HepG2 (cell line): ENCODE data around the gene ARMC10. TPM values are rescaled to one million over a fixed set of nuclear protein-coding genes. Genes with fewer than 3 reads are reported as not detected.
"Not testable (repeated sequence)": the region's sequence is repeated elsewhere in the genome, so short reads cannot be mapped to it uniquely, and the experiment has no call there.

ENCODE experiments used
- AHDC1 ChIP-seq: sonication (generic); formaldehyde crosslinking; IDR thresholded peaks from 2 replicates; pipeline ENCODE4 v1.5.1; 2020; ENCODE audit warnings: mild to moderate bottlenecking, missing genetic modification reagents, borderline replicate concordance
- GABPA ChIP-seq, 2 experiments: IDR thresholded peaks; 2 replicates each; pipeline ENCODE4 v1.6.1; 2011 to 2016; ENCODE audit warnings: low read depth in 2 of 2, low read length in 1 of 2, missing biosample characterization in 1 of 2, missing genetic modification characterization in 1 of 2
- HIVEP1 ChIP-seq: sonication (generic); formaldehyde crosslinking; IDR thresholded peaks from 2 replicates; pipeline ENCODE4 v1.4.0; 2020; ENCODE audit warnings: mild to moderate bottlenecking, missing genetic modification reagents
- IRF9 ChIP-seq: sonication (generic); formaldehyde crosslinking; IDR thresholded peaks from 2 replicates; pipeline ENCODE4 v1.8.0; 2022; ENCODE audit warnings: missing genetic modification reagents, mild to moderate bottlenecking, borderline replicate concordance
- ISL2 ChIP-seq: sonication (generic); formaldehyde crosslinking; IDR thresholded peaks from 2 replicates; pipeline ENCODE4 v1.5.0; 2020; ENCODE audit warnings: missing genetic modification reagents
- KDM2A ChIP-seq: sonication (generic); formaldehyde crosslinking; IDR thresholded peaks from 2 replicates; pipeline ENCODE4 v1.4.0; 2020; ENCODE audit warnings: low read depth, missing genetic modification reagents, borderline replicate concordance
- KDM5B ChIP-seq: sonication (generic); formaldehyde crosslinking; IDR thresholded peaks from 2 replicates; pipeline ENCODE4 v1.4.0; 2020; ENCODE audit warnings: missing genetic modification reagents, mild to moderate bottlenecking, borderline replicate concordance
- KLF16 ChIP-seq, 2 experiments: sonication (generic) in 1 of 2; formaldehyde crosslinking in 1 of 2; IDR thresholded peaks; 2 replicates each; pipeline versions ENCODE4 v1.6.1 to v1.8.0; 2016 to 2023; ENCODE audit warnings: missing genetic modification reagents in 2 of 2, missing compliant biosample characterization in 1 of 2
- REPIN1 ChIP-seq: sonication (generic); formaldehyde crosslinking; IDR thresholded peaks from 2 replicates; pipeline ENCODE4 v1.8.0; 2022; ENCODE audit warnings: missing genetic modification reagents, low read depth, mild to moderate bottlenecking, borderline replicate concordance
- SALL1 ChIP-seq: sonication (generic); formaldehyde crosslinking; IDR thresholded peaks from 2 replicates; pipeline ENCODE4 v1.8.0; 2022; ENCODE audit warnings: mild to moderate bottlenecking, missing genetic modification reagents
- SAP130 ChIP-seq: IDR thresholded peaks from 2 replicates; pipeline ENCODE4 v1.6.1; 2016; ENCODE audit warnings: low read depth
- SOX6 ChIP-seq, 2 experiments: fragments of 450-650 bp in 1 of 2; sonication (generic) in 1 of 2; formaldehyde crosslinking in 1 of 2; IDR thresholded peaks; 2 replicates each; pipeline versions ENCODE4 v1.4.0 to v1.6.1; 2017 to 2020; ENCODE audit warnings: antibody characterized with exemption in 1 of 2, mild to moderate bottlenecking in 1 of 2, missing genetic modification reagents in 1 of 2
- ZBTB7A ChIP-seq: sonication (generic); formaldehyde crosslinking; IDR thresholded peaks from 2 replicates; pipeline ENCODE4 v1.8.0; 2022; ENCODE audit warnings: mild to moderate bottlenecking, missing genetic modification reagents
- ZGPAT ChIP-seq: IDR thresholded peaks from 2 replicates; pipeline ENCODE4 v1.6.1; 2016; ENCODE audit warnings: mild to moderate bottlenecking
- ZNF281 ChIP-seq: sonication (generic); formaldehyde crosslinking; IDR thresholded peaks from 2 replicates; pipeline ENCODE4 v1.4.0; 2020; ENCODE audit warnings: missing genetic modification reagents, borderline replicate concordance
- polyA plus RNA-seq, 8 experiments: library from polyadenylated mRNA; depleted of rRNA in 3 of 8; stranded (reverse) in 7 of 8; unstranded in 1 of 8; fragments of >200 nt; fragmentation: Illumina TruSeq in 4 of 8; extraction: Trizol in 4 of 8; gene quantifications; 2 replicates each; pipeline versions ENCODE4 v1.2.1 to v1.2.3, GENCODE V29; 2011 to 2016; ENCODE audit warnings: low read depth in 4 of 8, missing spikeins in 1 of 8, mixed read lengths in 1 of 8; ENCODE audit not compliant: insufficient read depth in 1 of 8
- total RNA-seq, 5 experiments: library from RNA; depleted of rRNA; stranded (reverse); fragments of >200 nt; fragmentation: Illumina TruSeq; extraction: Trizol; gene quantifications; 2 replicates each; pipeline ENCODE4 v1.2.3, GENCODE V29; 2016; ENCODE audit warnings: low read depth in 1 of 5

The ARMC10 gene
- total and polyA plus RNA-seq, 2 of the 13 experiments (the other 11 are each of a cell fraction or from before 2014, with no cell fraction given): 11.3 to 23.7 TPM

- peak; percentile 84; the same call in 1 of the 2 replicates for TF ChIP-seq KDM5B
- peak; percentile 31; the same call in 1 of the 2 replicates for TF ChIP-seq IRF9
- peak; percentile 68; the same call in 1 of the 2 replicates for TF ChIP-seq ZGPAT
- TF ChIP-seq HIVEP1 (CRISPR knock-in tag): peak; percentile 55; the same call in 1 of the 2 replicates
- TF ChIP-seq ZNF281 (CRISPR knock-in tag): peak; percentile 96
- not testable (repeated sequence) for TF ChIP-seq GABPA (IDR thresholded peaks at IDR 0.05; ENCODE audit: low read depth, low read length); SOX6 (IDR thresholded peaks at IDR 0.05)
- TF ChIP-seq GABPA (CRISPR knock-in tag; IDR thresholded peaks at IDR 0.05; ENCODE audit: low read depth): 0 out of 2 replicates have a peak, but pooled peaks have one; percentile 24
- 0 out of 4 replicates have a peak, but pooled peaks of 1 of the 2 experiments have one; percentile 32 for TF ChIP-seq KLF16 (CRISPR knock-in tag; IDR thresholded peaks at IDR 0.05)
- TF ChIP-seq SOX6 (CRISPR knock-in tag; IDR thresholded peaks at IDR 0.05): peak; percentile 75
- peak; percentile 71; the same call in 1 of the 2 replicates for TF ChIP-seq AHDC1 (CRISPR knock-in tag)
- TF ChIP-seq KDM2A (CRISPR knock-in tag): peak; percentile 54
- 0 out of 2 replicates have a peak, but pooled peaks have one; percentile 19 for TF ChIP-seq ISL2 (CRISPR knock-in tag)
- 0 out of 2 replicates have a peak, but pooled peaks have one; percentile 25 for TF ChIP-seq ZBTB7A
- TF ChIP-seq SALL1: peak; percentile 88
- TF ChIP-seq SAP130 (CRISPR knock-in tag): peak; percentile 67
- TF ChIP-seq REPIN1 (CRISPR knock-in tag): peak; percentile 67
Observed at GRCh38 chr7:103037823-103038739, 36.9 kb upstream of the ARMC10 start (continued).
